K562 treated with DMSO at 1 percent for 24 hours (cell line): ENCODE data around the gene OR4X1. TPM values are rescaled to one million over a fixed set of nuclear protein-coding genes. Genes with fewer than 3 reads are reported as not detected.

ENCODE experiments used
- total RNA-seq: library from RNA; unstranded; fragments of 300-600 nt; gene quantifications from 2 replicates; pipeline ENCODE4 v1.2.3, GENCODE V29; 2022; ENCODE audit warnings: low read depth; ENCODE audit not compliant: insufficient read depth

The OR4X1 gene, protein sequence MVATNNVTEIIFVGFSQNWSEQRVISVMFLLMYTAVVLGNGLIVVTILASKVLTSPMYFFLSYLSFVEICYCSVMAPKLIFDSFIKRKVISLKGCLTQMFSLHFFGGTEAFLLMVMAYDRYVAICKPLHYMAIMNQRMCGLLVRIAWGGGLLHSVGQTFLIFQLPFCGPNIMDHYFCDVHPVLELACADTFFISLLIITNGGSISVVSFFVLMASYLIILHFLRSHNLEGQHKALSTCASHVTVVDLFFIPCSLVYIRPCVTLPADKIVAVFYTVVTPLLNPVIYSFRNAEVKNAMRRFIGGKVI
- not detected in 2 replicates for total RNA-seq

GRCh38 chr11:48263423-48263911 lies at the start of gene OR4X1:
Gene OR4X1, plus strand, starts transcription at chr11:48263861. Its CDS starts 0 bp downstream, at chr11:48263861.

GRCh38 chr11:48216510-48216909 lies 47.2 kb upstream of the OR4X1 start, which contains the start of gene OR4B1:
Gene OR4B1, plus strand, starts transcription at chr11:48216810. Its CDS starts 0 bp downstream, at chr11:48216810.

DNA sequence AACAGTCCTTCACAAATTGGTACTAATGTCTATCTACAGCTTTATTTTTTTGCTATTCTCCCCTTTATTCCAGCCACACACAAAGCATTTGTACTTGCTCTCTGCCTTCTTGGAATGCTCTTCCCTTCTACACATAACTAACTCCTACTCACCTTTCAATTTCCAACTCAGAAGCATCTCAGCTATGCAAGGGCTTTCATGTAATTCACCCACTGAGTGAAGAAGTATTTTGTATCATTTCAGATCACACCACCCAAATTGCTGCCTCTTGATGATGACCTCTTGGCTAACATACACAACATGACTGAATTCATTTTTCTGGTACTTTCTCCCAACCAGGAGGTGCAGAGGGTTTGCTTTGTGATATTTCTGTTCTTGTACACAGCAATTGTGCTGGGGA lies 18.9 kb upstream of the OR4X1 start, which contains the start of gene OR4X2:
Gene OR4X2, plus strand, starts transcription at position 301 of the 400 bp plus-strand sequence. Its CDS starts 0 bp downstream, at position 301.

DNA sequence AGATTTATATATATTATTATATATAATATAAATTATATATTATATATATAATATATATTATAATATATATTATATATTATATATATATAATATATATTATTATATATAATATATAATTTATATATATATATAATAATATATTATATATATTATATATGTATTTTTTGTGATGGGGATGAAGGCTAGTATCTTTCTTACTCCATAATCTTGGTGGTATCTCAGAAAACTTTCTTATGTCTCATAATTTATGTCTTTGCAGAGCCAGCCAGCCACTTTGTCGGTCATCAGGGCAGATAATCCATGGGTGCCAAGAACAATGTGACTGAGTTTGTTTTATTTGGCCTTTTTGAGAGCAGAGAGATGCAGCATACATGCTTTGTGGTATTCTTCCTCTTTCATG lies 42.3 kb downstream of the OR4X1 start, which contains the start of gene OR4S1:
Gene OR4S1, plus strand, starts transcription at position 301 of the 400 bp plus-strand sequence. Its CDS starts 0 bp downstream, at position 301.

Other genes with a start within 250 kb of the OR4X1 start
- gene OR4B1, start 47.1 kb upstream of the OR4X1 start, total RNA-seq, result not detected in 2 replicates
- not detected in 2 replicates for gene OR4X2, start 18.8 kb upstream of the OR4X1 start, total RNA-seq
- gene OR4S1, start 42.4 kb downstream of the OR4X1 start, total RNA-seq, result not detected in 2 replicates
- not detected in 2 replicates for gene OR4C3, start 61.1 kb downstream of the OR4X1 start, total RNA-seq
- not detected in 2 replicates for gene OR4C5, start 102.6 kb downstream of the OR4X1 start, total RNA-seq
- not detected in 2 replicates for gene OR4A47, start 224.9 kb downstream of the OR4X1 start, total RNA-seq